ENCODE results near the gene SYT3.

DNA sequence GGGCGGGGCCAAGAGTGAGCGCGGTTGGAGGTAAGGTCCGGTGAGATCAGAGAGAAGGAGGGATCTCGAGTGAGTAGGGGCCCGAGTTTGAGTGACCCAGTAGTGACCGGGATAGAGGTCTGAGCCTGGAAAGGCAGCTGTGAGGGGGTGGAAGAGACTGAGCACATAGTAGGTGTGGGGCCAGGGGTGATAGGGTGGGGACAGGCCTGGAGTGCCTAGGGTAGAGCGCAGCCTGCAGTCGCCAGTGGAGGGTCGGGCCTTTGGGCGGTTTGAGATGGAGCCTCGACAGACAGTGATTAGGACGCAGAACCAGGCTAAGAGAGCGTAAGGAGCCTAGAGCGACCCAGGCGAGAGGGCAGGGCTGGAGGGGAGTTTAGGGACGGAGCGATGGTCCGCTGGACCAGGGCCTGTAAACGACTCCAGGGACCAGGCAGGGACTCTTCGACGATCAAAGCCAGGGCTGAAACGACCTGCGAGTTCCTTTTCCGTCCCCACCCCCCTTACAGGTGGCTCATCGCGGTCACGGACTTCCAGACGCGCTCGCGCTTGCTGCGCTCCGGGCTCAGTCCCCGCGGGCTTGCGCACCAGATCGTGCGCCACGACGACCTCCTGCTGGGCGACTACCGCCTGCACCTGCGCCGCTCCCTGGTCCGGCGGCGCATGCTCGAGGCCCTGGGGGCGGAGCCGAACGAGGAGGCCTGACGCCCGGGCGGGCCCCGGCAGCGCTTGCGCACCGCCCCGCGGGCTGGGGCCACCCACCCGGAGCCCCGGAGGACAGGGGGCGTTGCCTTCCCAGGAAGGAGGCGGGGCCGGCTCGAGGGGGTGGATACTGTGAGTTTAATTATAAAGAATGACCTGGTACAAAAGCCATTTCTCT lies 19.0 kb upstream of the SYT3 start:
- TF ChIP-seq POLR2A (IDR thresholded peaks at IDR 0.05) (peak in 2 of 3 donors; percentile 59 to 65), CTCF (IDR thresholded peaks at IDR 0.05) (no peak)
